ENCODE measurements around the gene MYO1E.
A peak's percentile ranks its signal among the peaks of the same experiment; 100 is the strongest.
"Not testable (repeated sequence)": the region's sequence is repeated elsewhere in the genome, so short reads cannot be mapped to it uniquely, and the experiment has no call there.

MYO1E gene

GRCh38 chr15:59387196-59387878 lies 14.7 kb upstream of the MYO1E start:
- not testable (repeated sequence) for DNase-seq (ENCODE audit: low spot score)

- no peak for DNase-seq (ENCODE audit: low spot score)
These were observed 12.5 kb upstream of the MYO1E start for GRCh38 chr15:59385171-59385570.

GRCh38 chr15:59384507-59384906 lies 11.8 kb upstream of the MYO1E start:
- DNase-seq (ENCODE audit: low spot score) = no peak

- DNase-seq (ENCODE audit: low spot score) = no peak
These were observed 8.4 kb upstream of the MYO1E start for GRCh38 chr15:59380902-59381610.

- DNase-seq (ENCODE audit: low spot score) = no peak
These were observed 6.9 kb upstream of the MYO1E start for GRCh38 chr15:59379531-59379930.

- DNase-seq (ENCODE audit: low spot score) = no peak
These were observed 6.2 kb upstream of the MYO1E start for GRCh38 chr15:59378855-59379254.

- no peak for DNase-seq (ENCODE audit: low spot score)
These were observed 5.3 kb upstream of the MYO1E start for GRCh38 chr15:59377924-59378323.

- peak; percentile 42 for DNase-seq (ENCODE audit: low spot score)
These were observed 4.1 kb upstream of the MYO1E start for GRCh38 chr15:59376733-59377132.

GRCh38 chr15:59373215-59373614 lies 544 bp upstream of the MYO1E start:
- no peak for DNase-seq (ENCODE audit: low spot score)

- DNase-seq (ENCODE audit: low spot score) = no peak
These were observed 966 bp downstream of the MYO1E start for GRCh38 chr15:59371458-59372351.

- DNase-seq (ENCODE audit: low spot score) = no peak
These were observed 3.1 kb downstream of the MYO1E start for GRCh38 chr15:59369597-59369996.

- DNase-seq (ENCODE audit: low spot score) = no peak
These were observed 5.6 kb downstream of the MYO1E start for GRCh38 chr15:59367022-59367451.

GRCh38 chr15:59366333-59367021 lies 6.2 kb downstream of the MYO1E start:
- DNase-seq (ENCODE audit: low spot score) = no peak

GRCh38 chr15:59364248-59364647 lies 8.4 kb downstream of the MYO1E start:
- no peak for DNase-seq (ENCODE audit: low spot score)

- DNase-seq (ENCODE audit: low spot score) = no peak
These were observed 10.3 kb downstream of the MYO1E start for GRCh38 chr15:59362331-59362730.

- DNase-seq (ENCODE audit: low spot score) = no peak
These were observed 11.8 kb downstream of the MYO1E start for GRCh38 chr15:59360896-59361295.

- DNase-seq (ENCODE audit: low spot score) = peak; percentile 7
These were observed 12.4 kb downstream of the MYO1E start for GRCh38 chr15:59360305-59360704.

GRCh38 chr15:59355730-59356129 lies 16.9 kb downstream of the MYO1E start:
- DNase-seq (ENCODE audit: low spot score) = no peak

- DNase-seq (ENCODE audit: low spot score) = no peak
These were observed 18.1 kb downstream of the MYO1E start for GRCh38 chr15:59354417-59355031.

- no peak for DNase-seq (ENCODE audit: low spot score)
These were observed 18.7 kb downstream of the MYO1E start for GRCh38 chr15:59353994-59354416.

- DNase-seq (ENCODE audit: low spot score) = no peak
These were observed 20.0 kb downstream of the MYO1E start for GRCh38 chr15:59352683-59353082.

GRCh38 chr15:59352189-59352588 lies 20.5 kb downstream of the MYO1E start:
- DNase-seq (ENCODE audit: low spot score) = no peak
